GM04504 (cell line): ENCODE data around the gene ZNF775.
A peak's percentile ranks its signal among the peaks of the same experiment; 100 is the strongest.

Experiments used
- DNase-seq: peaks from one replicate; pipeline ENCODE4 v3.0.0-alpha.2; 2012; ENCODE audit warnings: low read depth

Gene ZNF775

DNA sequence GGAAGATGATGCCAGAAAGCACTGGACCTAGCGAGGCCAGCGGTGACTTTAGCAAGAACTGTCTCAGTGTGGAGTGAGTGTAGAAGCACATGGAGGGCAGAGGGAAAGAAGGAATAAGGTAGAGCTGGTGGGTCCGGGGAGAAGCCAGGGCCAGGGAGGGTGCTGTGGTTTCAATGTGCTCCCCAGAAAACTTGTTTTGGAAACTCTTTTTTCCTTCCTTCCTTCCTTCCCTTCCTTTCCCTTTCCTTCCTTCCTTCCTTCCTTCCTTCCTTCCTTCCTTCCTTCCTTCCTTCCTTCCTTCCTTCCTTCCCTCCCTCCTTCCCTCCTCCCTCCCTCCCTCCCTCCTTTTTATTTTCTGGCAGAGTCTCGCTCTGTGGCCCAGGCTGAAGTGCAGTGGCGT is 32.2 kb upstream of the ZNF775 start:
- DNase-seq: no peak

DNA sequence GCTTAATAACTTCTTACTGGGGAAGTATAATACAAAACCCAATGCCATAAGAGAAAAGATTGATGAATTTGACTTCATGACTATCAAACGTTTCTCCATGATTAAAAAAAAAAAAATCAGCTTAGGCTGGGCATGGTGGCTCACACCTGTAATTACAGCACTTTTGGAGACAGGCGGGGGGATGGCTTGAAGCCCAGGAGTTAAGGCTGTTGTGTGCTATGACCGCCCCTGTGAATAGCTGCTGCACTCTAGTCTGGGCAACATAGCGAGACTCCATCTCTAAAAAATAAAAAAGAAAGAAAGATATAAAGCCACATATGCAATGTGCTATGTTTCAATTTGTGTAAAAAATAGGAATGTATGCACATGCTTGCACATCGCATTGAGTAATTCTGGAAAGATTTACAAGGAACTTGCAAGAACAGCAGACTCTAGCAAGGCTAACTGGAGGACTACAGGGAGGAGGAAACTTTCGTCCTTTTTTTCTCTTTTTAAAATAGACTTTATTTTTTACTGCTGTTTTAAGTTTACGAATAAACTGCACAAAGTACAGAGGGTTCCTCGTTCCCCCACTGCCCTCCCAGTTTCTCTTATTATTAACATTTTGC is 27.4 kb upstream of the ZNF775 start:
- DNase-seq: no peak

DNA sequence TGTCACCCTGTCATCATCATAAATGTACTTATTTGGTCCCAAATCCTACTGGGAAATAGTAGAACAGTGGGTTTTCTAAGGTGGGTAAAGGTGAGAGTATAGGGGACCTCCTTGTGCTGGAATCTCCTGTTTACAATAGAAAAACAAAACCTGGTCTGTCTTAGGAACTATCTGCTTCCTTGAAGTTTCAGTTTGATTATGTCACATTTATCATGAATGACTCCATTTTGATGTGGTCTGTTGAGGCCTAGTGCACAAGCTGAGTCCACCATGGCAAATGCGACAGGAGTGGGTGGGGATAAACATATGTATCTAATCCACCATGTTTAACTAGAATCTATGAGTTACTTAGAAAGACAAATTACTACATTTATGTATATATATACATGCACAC is 23.5 kb upstream of the ZNF775 start:
- DNase-seq: no peak

DNA sequence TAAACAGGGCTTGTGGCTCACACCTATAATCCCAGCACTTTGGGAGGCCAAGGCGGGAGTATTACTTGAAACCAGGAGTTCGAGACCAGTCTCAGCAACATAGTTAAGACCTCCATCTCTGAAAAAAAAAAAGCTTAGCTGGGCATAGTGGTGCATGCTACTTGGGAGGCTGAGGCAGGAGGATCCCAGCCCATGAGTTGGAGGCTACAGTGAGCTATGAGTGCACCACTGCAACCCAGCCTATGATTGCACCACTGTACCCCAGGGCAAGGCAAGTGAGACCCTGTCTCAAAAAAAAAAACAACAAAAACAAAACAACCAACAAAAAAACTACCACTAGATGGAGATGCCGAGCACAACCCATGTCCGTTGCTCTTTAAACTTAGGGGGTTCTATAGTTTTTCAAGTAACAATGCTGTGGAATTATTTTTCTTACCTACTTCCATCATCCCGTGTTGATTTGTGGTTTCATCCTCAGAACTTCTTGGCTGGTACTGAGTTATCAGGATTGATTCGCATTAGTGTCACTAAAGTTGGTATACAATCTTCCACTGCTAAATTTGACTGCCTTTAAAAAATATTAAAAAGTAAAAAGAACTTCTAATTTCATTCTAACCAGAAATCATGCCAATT is 22.7 kb upstream of the ZNF775 start:
- no peak for DNase-seq

DNA sequence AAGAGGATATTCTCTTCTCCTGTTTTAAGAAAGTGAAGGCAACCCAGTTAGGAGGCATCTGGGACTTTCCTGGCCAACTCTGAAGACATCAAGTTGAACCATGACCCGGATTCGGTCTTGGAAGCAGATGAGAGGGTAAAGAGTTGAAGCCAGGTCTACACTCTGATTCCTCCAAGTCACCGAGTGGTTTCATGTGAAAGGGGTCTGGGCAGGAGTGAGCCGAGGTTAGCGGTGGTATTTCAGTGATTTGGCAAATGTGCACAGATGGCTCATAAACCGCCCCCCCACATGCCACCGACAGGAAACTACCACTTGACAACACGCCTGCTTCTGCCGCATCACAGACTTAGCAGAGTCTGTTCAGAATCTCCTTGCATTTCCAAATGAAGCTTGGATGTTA is 21.9 kb upstream of the ZNF775 start:
- no peak for DNase-seq

DNA sequence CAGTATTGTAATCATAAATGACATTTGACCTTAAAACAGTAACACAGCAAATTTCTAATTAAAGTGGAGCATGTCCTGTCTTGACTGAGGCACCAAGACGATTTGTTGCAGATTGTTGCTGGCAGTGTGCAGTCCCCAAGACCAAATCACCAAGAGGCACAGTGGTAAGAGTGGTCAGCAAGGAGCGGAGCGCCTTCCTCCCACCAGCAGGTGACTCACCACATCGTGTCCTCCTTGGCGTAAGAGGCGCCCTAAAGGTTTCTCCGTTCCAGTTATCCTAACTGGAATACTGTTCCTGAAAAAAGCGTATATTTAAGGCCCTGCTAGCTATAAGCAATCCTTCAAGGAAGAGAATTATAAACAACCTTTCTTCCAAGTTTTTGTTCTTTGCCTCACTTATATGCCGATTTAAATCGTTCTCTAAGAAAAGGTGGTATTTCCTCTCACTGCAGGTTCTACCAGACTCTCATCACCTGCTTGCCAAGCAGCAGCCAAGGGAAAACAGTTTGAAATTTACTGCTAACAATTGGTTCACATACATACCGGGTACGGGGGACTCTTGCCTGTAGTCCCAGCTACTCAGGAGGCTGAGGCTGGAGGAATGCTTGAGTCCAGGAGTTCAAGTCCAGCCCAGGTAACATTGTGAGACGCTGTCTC is 21.2 kb upstream of the ZNF775 start:
- DNase-seq: no peak

DNA sequence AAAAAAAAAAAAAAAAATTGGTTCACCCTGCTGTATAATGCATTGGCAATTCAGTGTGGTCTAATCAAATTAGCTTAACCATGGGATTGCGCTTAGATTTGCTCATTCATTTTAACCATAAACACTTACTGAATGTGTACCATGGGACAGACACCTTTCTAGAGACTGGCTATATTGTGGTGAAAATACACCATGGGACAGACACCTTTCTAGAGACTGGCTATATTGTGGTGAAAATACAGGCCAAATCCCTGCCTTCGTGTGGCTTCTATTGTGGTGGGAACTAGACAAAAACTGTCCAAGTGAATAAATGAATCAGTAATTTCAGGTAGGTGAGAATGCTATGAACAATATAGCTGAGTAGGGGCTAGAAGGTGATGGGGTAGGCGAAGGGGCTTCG is 20.7 kb upstream of the ZNF775 start:
- DNase-seq: no peak

DNA sequence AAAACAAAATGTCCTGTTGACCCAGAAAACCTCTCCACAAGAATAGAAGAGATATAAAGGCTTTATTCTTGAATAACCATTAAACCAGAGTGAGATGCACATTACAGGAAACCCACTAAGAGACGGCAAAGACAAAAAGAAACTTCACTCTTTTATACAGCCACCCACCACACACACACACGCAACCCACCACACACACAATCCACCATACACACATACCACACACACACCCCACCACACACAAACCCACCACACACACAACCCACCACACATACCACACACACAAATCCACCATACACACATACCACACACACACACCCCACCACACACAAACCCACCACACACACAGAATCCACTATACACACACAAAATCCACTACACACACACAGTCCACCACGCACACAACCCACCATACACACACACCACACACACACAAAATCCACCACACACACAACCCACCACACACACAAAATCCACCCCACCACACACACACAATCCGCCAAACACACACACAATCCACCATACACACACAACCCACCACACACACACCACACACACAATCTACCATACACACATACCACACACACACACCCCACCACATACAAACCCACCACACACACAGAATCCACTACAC is 20.0 kb upstream of the ZNF775 start:
- DNase-seq: no peak

DNA sequence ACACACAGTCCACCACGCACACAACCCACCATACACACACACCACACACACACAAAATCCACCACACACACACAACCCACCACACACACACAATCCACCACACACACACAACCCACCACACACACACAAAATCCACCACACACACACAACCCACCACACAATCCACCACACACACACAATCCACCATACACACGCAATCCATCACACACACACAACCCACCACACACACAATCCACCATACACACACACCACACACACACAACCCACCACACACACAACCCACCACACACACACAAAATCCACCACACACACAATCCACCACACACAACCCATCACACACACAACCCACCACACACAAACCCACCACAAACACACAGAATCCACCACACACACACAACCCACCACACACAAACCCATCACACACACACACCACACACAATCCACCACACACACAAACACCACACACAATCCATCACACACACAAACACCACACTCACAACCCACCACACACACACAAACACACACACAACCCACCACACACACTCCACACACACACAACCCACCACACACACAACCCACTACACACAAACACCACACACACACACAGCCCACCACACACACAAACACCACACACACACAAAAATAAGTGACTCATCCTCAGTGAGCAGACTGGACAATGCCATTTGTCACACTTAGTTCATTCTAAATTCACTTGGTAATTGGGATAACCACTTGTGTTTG is 19.3 kb upstream of the ZNF775 start:
- DNase-seq: no peak

DNA sequence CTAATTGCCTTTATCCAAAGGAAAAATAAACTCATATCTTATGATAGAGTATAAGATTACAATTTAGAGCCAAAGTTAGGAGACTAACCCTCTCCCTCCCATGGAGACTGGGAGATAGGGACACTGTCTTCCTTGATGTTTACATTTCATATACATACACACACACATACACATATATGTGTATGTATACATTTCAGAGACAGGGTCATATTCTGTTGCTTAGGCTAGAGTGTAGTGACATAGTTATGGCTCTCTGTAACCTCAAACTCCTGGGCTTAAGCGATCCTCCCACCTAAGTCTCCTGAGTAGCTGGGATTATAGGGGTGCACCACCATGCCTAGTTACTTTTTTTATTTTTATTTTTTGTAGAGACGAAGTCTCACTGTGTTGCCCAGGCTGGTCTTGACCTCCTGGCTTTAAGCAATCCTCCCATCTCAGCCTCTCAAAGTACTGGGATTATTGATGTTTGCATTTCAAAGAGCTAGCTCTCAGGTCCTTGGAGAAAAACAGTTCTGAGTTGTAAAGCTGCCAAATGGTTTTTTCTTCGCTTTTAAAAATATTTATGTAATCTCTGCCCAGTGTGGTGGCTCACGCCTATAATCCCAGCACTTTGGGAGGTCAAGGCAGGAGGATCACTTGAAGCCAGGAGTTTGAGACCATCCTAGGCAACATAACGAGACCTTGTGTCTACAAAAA is 18.6 kb upstream of the ZNF775 start:
- no peak for DNase-seq

DNA sequence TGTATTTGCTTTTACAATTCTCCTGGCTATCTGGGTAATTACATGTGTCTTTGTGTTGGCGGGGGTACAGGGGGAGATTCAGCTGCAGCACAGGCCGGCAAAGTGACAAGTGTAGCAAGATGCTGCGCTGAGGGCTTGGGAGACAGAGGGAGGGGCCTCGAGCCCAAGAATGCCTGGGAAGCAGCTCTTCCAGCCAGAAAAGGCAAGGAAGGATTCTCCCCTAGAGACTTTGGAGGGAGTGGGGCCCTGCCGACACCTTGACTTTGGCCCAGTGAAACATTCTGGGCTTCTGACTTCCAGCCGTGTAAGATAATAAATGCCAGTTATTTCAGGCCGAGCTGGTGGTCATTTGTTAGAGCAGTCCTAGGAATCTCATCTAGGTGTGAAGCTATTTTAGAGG is 17.7 kb upstream of the ZNF775 start:
- DNase-seq: no peak

DNA sequence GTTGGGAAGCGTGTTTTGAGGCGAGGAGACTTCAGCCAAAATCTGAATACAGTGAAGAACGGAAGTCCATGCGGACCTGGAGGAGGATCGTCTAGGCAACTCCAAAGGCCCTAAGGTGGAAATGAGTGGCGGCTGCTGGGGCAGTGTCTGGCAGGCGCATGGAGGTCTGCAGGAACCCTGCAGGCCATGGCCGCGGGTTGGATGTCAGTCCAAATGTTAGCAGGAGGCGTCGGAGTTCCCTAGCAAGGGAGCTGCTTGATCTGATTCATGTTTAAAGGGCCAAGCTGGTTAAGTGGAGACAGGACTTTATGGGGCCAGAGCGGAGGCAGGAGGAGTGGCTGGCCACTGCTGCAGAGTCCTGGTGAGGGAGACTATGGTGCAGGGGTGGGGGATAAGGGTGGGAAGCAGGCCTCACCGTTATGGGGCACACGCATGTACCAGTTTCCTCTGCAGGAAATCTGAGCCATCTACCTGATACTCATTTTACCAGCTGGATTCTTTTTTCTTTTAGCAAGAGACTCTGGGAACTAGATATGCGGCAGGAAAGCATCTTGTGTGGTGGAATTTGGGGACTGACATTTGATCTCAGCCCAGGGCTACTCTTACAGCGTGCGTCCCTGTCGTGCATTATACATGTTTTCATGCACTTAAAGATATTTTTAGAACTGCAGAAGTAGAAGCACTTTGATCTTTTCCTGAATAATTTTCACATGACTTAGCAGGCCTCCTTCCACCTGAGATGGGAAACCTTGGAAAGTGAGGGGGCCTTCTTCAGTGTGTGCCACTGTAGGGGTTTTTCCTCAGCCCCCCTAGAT is 17.1 kb upstream of the ZNF775 start:
- no peak for DNase-seq

DNA sequence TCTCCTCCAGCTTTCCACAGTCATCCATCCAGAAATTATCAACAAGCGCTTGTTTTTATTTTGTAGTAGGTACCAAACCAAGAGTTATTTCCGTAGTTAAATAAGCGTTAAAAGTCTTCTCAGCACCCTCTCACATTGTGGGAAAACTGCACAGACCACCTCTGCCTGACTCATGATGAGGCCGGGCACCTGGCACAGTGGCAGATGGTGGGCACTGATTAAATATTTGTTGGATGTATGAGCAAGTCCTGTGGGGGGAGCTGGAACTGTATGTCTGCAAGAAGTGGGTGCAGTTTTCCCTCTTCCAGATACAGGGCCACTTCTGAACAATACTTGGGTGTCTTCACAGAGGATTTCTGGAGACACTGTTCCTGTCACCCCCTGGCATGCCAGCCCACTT is 15.8 kb upstream of the ZNF775 start:
- no peak for DNase-seq

DNA sequence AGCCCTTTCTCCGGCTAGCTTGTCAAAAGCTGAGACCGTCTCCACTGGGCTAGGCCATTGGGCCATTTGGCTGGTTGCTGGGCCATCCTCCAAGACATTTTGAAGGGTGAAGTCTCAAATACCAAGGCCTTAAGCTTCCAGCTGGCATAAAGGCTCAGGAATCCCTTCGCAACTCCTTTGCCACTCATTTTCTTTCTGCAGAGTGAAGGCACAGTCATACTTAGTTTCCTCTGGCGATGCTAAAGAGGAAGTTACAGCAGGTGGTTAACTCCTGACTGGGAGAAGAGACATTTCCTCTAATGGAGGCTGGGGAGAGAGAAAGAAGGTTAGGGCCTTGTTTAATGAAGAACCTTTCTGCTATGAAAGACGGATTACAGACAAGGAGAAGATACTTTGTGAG is 15.3 kb upstream of the ZNF775 start:
- no peak for DNase-seq

DNA sequence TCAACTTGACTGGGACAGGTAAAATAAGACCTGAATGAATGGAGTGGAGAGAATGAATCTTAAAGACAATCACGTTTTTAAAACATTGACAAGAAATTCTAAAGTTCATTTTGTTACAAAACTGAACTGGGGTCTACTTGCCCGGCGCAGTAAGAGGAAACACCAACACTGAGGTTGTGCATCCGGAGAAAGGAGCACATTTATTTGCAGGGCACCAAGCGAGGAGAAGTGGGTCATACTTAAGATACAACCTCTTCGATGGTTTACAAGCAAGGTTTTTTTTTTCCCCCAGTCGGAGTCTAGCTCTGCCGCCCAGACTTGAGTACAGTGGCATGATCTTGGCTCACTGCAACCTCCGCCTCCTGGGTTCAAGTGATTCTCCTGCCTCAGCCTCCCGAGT is 13.9 kb upstream of the ZNF775 start:
- DNase-seq: no peak

DNA sequence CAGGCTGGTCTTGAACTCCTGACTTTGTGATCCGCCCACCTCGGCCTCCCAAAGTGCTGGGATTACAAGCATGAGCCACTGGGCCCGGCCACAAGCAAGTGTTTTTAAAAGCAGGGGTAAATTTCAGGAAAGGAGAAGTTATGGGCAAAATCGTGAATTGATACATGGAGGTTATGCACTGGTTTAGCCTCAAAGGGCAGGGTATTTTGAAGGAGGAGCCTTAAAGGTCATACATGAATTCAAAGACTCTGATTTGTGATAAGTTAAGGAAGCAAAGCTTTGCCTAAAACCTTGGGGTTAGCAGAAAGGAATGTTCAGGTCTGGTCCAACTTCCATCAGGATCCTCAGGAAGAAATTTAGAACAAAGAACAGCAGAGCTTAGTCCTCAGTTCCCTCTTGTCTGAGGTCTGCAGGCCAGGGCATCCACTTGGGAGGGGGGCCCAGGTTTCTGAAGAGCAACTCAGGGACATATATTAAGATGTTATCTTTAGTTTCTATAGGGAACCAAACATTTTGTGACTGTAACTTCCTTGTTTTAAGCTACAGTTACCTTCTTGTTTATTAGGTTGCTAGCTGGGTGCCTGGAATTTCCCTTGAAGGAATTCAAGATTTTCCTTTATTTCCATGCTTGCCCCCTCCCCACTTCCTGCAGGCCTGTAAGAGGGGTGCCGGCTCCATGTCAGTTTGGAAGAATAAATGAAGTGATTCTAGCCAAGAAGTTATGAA is 13.3 kb upstream of the ZNF775 start:
- DNase-seq: no peak

DNA sequence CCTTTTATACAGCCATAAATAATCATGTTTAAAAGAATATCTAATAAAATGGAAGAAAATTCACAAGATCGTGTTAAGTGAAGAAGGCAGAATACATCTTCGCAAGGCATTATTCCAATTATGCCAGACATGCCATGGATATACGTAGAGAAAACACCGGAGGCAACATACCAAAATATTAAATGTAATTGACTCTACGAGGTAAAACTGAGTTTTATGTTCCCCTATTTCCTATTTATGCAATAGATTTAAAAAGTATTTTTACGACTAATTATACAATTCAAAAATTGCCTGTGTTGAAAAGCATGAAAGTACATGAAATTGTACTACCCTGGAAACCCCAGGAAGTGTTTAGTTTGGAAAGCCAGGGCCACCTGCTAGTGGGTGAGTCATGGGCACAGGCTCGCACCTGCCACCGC is 11.4 kb upstream of the ZNF775 start:
- no peak for DNase-seq

DNA sequence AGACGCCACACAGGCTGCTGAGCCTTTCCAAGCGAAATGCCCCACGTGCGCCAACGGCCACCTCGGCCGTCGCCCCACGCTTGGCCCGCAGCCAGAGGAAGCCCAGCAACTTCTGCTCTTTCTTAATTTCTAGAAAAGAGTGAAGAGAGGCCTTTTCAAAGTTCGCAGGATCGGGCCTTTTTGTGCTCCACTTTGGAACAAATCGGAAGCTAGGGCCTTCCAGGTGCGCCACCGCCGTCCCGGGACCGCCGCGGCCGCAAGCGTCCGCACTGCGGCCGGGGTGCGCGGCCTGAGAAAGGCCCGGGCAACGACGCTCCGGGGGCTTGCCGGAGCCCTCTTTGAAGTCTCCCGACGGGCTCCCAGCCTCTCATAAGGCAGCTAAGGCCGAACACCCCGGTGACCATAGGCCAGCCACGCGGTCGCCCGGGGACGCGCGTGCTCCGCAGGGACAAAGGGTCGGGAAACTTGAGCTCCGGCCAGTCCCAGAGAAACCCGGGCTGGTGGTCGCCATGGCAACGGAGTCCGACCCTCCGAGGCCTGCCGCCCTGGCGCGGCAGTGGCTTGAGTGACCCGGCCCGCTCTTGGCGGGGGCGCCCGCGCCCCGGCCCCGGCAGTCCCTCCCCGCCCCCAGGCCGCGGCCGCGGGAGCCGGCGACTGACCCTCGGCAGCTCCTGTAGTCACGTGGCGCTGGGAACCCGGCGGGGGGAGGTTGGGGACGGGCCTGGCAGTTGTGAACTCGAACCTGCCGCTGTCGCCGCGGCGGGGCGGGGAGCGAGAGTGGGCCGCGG is 10.8 kb upstream of the ZNF775 start, which contains the start of gene REPIN1:
Gene REPIN1 (plus strand): TSS at position 727 of the 788 bp plus-strand sequence. CDS start 890 bp downstream, outside the sequence.
- peak; percentile 67 for DNase-seq
